Esophagus squamous epithelium (tissue), 5 donors: Measurements from ENCODE around the gene BCDIN3D. TPM values are rescaled to one million over a fixed set of nuclear protein-coding genes. Genes with fewer than 3 reads are reported as not detected.

Source experiments
- DNase-seq: peaks from one replicate; lab custom pipeline; 2025; lab: John Stamatoyannopoulos, UW
- H3K27ac ChIP-seq, 4 donors: fragments of 200-600 bp; sonication (generic); one replicate each; pipeline ENCODE4 v1.5.1; 2016 to 2019; ENCODE audit warnings: mild to moderate bottlenecking in 1 of 4
- H3K27me3 ChIP-seq, 4 donors: fragments of 200-600 bp; sonication (generic); 1 replicate in 3 of 4; 2 replicates in 1 of 4; pipeline versions ENCODE4 v1.5.1 to v1.6.0; 2017 to 2021; ENCODE audit warnings: antibody characterized with exemption in 1 of 4
- H3K36me3 ChIP-seq, 3 donors: fragments of 200-600 bp; sonication (generic); one replicate each; pipeline ENCODE4 v1.5.1; 2016 to 2019
- H3K4me1 ChIP-seq, 3 donors: fragments of 200-600 bp; sonication (generic); one replicate each; pipeline ENCODE4 v1.5.1; 2017 to 2019
- H3K4me3 ChIP-seq, 4 donors: fragments of 200-600 bp; sonication (generic); 1 replicate in 3 of 4; 2 replicates in 1 of 4; pipeline ENCODE4 v1.5.1; 2016 to 2019; ENCODE audit warnings: mild to moderate bottlenecking in 2 of 4, moderate library complexity in 1 of 4
- H3K9me3 ChIP-seq, 3 donors: fragments of 200-600 bp; sonication (generic); one replicate each; pipeline ENCODE4 v1.5.1; 2016 to 2019
- POLR2A ChIP-seq, 4 donors: fragments of 450-650 bp; IDR thresholded peaks; one replicate each; pipeline ENCODE4 v1.6.1; 2017; ENCODE audit warnings: antibody characterized with exemption in 4 of 4, mild to moderate bottlenecking in 4 of 4, moderate library complexity in 3 of 4
- WGBS, 2 donors: methylation state at CpG; one replicate each; pipeline ENCODE4 v1.1.5; 2018; 5-methylcytosine and 5-hydroxymethylcytosine counted together
- intact Hi-C: fragments of 100-400 bp; cut with DNase I; formaldehyde crosslinking; loops from one replicate; pipeline ENCODE4 v1.15.0; 2022
- total RNA-seq, 4 donors: library from RNA; depleted of rRNA; stranded (reverse); fragments of >200 nt; gene quantifications; one replicate each; pipeline ENCODE4 v1.1.0, GENCODE V29; 2016
- TF ChIP-seq, protein P1 (sequence below), 6 experiments: fragments of 450-650 bp in 4 of 6; fragments of 200-600 bp in 2 of 6; sonication (generic) in 2 of 6; IDR thresholded peaks; one replicate each; pipeline ENCODE4 v1.5.1; 2016 to 2019; ENCODE audit warnings: antibody characterized with exemption in 6 of 6, mild to moderate bottlenecking in 4 of 6, moderate library complexity in 4 of 6
- donor health status: DM: yes; HTN: yes; CAD: no.

BCDIN3D gene
- total RNA-seq, 4 donors from 2014 or later: 2.5 to 4.8 (median 3.0) TPM

DNA sequence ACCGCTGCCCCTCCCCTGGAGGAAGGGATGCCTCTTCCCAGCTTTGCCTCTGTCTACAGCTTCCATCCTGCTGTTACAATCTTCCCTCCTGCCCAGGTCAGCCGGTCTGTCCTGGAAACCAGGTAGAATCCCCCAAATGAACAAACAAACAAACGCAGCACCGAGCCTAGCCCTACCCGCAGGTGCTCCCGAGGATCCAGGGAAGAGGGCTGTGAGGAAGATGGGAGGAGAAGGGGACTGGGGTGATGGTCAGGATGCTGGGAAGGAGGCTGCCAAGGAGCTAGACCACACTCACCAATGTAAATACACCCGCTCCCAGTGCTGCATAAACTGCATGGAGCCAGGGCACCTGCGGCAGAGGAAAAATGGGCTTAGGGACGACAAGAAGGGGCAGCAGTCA is 44.2 kb upstream of the BCDIN3D start:
- no peak overlapping the region for H3K27ac ChIP-seq
- intact Hi-C loops: no loop called here

DNA sequence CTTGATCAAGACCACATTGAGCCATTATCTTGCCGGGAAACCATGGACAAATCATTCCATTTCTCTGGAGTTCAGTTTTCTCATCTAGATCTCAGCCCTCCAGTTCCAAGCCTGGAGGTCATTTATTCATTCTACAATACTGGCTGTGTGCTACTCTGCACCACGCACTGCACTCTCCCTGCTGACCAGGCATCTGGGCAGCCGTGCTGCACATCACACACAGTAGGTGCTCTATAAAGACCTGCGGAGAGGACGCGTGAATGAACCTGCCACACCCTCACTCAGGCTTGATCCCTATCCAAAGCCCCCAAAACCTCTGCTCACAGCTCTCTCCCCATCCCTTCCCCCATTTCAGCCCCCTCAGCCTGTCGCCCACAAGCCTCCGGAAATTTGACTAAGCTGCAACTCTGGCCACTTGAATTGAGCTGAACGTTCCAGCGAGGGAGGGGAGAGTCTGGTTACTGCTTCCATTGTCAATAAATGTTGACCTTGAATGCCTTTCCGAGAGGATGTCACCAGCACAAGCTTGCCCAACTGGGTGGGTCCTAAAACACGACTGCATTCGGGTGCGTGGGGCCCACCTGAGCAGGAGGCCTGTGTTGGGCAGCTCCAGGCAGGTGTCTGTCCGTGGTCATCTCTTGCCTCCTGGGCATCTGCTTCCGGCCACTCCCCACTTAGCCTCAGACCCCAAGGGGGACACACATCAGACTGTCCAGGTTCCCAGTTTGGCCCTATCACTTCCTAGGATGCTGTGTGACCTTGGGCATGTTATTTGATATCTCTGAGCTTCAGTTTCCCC is 43.0 kb upstream of the BCDIN3D start:
- H3K36me3 ChIP-seq: no peaks in the 10 kb centered on the region
- WGBS, 2 donors: 76 to 77% methylated on average over 11 to 16 of the region's 16 CpGs

More for the DNA sequence above, 44.2 kb upstream of the BCDIN3D start:
- no peaks in the 10 kb centered on the region for H3K36me3 ChIP-seq
- no peak for TF ChIP-seq POLR2A (IDR thresholded peaks at IDR 0.05)
- TF ChIP-seq, protein P1, sequence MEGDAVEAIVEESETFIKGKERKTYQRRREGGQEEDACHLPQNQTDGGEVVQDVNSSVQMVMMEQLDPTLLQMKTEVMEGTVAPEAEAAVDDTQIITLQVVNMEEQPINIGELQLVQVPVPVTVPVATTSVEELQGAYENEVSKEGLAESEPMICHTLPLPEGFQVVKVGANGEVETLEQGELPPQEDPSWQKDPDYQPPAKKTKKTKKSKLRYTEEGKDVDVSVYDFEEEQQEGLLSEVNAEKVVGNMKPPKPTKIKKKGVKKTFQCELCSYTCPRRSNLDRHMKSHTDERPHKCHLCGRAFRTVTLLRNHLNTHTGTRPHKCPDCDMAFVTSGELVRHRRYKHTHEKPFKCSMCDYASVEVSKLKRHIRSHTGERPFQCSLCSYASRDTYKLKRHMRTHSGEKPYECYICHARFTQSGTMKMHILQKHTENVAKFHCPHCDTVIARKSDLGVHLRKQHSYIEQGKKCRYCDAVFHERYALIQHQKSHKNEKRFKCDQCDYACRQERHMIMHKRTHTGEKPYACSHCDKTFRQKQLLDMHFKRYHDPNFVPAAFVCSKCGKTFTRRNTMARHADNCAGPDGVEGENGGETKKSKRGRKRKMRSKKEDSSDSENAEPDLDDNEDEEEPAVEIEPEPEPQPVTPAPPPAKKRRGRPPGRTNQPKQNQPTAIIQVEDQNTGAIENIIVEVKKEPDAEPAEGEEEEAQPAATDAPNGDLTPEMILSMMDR (IDR thresholded peaks at IDR 0.05): no peak
- WGBS, 2 donors: 84 to 89% methylated on average over 3 to 4 of the region's 9 CpGs
- H3K9me3 ChIP-seq: no peaks in the 10 kb centered on the region
- no peak overlapping the region for H3K4me3 ChIP-seq
- H3K27me3 ChIP-seq: peaks cover 0 to 38% (median 0%) of the 10 kb centered on the region in 4 donors
- no peak for DNase-seq
- peaks cover 0 to 39% (median 14%) of the 10 kb centered on the region in 3 donors for H3K4me1 ChIP-seq

DNA sequence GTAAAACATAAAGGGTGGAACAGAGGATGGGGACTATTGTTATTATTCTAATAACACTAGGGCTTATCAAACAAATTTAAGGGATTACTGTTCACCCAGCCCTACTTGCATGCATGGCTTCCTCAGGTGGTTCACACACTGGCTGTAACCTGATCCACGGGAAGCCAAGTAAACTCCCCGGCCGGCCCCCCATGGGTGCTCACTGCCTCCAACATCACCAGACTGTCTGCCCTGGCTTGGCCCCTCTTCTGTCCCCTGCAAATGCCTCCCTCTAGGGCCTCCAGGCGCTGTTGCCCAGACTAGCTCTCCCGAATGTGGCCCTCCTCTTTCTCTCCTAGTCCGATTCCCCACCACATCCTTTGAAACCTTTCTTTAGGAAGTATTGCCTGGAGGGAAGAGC is 42.2 kb upstream of the BCDIN3D start:
- no peak for DNase-seq
- Histone ChIP-seq H3K27me3 (peaks cover 0 to 38% (median 0%) of the 10 kb centered on the region in 4 donors), H3K9me3 (no peaks in the 10 kb centered on the region), H3K4me3 (no peak overlapping the region), H3K27ac (no peak overlapping the region), H3K4me1 (peaks cover 0 to 39% (median 14%) of the 10 kb centered on the region in 3 donors), H3K36me3 (no peaks in the 10 kb centered on the region)
- WGBS, 2 donors: 61 to 63% methylated on average over 5 to 6 of the region's 6 CpGs
- TF ChIP-seq, protein P1 (IDR thresholded peaks at IDR 0.05): no peak
- no peak for TF ChIP-seq POLR2A (IDR thresholded peaks at IDR 0.05)
- intact Hi-C loops: no loop called here

More for the DNA sequence above, 43.0 kb upstream of the BCDIN3D start:
- Histone ChIP-seq H3K4me3 (no peak overlapping the region), H3K9me3 (no peaks in the 10 kb centered on the region), H3K27me3 (peaks cover 0 to 38% (median 0%) of the 10 kb centered on the region in 4 donors), H3K4me1 (peaks cover 0 to 39% (median 14%) of the 10 kb centered on the region in 3 donors), H3K27ac (no peak overlapping the region)
- intact Hi-C loops: no loop called here
- DNase-seq: no peak
- TF ChIP-seq, protein P1 (IDR thresholded peaks at IDR 0.05): no peak
- no peak for TF ChIP-seq POLR2A (IDR thresholded peaks at IDR 0.05)

DNA sequence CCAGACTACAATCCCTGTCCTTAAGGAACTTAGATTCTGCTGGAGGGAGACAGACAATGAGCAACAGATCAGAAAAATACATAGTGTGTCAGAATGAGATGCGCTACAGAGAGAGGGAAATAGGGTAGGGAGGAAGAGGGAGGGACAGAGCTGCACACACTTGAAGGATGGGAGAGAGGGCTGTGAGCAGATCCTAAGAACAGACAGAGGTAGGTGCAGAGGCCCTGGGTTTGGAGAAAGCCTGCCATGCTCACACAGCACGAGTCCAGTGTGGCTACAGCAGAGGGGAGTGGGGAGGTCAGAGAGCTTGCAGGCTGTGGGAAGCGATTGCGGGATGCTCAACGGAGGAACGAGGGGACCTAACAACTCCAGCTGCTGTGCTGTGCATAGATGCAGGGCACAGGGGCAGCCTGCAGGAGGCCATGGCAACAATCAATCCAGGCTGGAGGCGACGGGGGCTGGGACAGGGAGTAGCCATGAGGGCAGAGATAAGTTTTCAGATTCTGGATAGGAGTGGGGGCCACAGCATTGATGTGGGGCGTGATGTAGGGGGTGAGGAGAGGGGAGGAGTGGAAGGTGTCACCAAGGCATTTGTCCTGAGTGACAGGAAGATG is 40.1 kb upstream of the BCDIN3D start:
- 77 to 86% methylated on average over 9 of the region's 9 CpGs for WGBS, 2 donors
- intact Hi-C loops: no loop called here
- H3K9me3 ChIP-seq: no peaks in the 10 kb centered on the region

More for the DNA sequence above, 40.1 kb upstream of the BCDIN3D start:
- H3K36me3 ChIP-seq: no peaks in the 10 kb centered on the region
- no peak overlapping the region for H3K27ac ChIP-seq
- H3K4me3 ChIP-seq: no peak overlapping the region
- TF ChIP-seq, protein P1 (IDR thresholded peaks at IDR 0.05): no peak
- no peak for TF ChIP-seq POLR2A (IDR thresholded peaks at IDR 0.05)
- peaks cover 0 to 38% (median 0%) of the 10 kb centered on the region in 4 donors for H3K27me3 ChIP-seq
- no peak for DNase-seq
- H3K4me1 ChIP-seq: peaks cover 0 to 23% (median 1%) of the 10 kb centered on the region in 3 donors
